Neural crest cell (in vitro differentiated cells): Measurements from ENCODE around the gene CBX8. TPM values are rescaled to one million over a fixed set of nuclear protein-coding genes. Genes with fewer than 3 reads are reported as not detected.

Experiments used
- DNase-seq: peaks from one replicate; pipeline ENCODE4 v3.0.0; 2021; ENCODE audit warnings: low read depth, mixed read lengths, low spot score
- H3K27ac Mint-ChIP-seq: one replicate; pipeline ENCODE4 v1.8.0; 2021; ENCODE audit warnings: mild to moderate bottlenecking, mixed read lengths; ENCODE audit not compliant: unreplicated experiment
- H3K27me3 Mint-ChIP-seq: 2 replicates; pipeline ENCODE4 v1.8.0; 2021; ENCODE audit warnings: low read depth, mild to moderate bottlenecking, mixed read lengths
- H3K36me3 Mint-ChIP-seq: 2 replicates; pipeline ENCODE4 v1.8.0; 2021; ENCODE audit warnings: low read depth, mild to moderate bottlenecking, mixed read lengths
- H3K4me1 Mint-ChIP-seq: 2 replicates; pipeline ENCODE4 v1.8.0; 2021; ENCODE audit warnings: mixed read lengths
- H3K4me3 Mint-ChIP-seq: one replicate; pipeline ENCODE4 v1.8.0; 2021; ENCODE audit warnings: mild to moderate bottlenecking, mixed read lengths
- H3K9me3 Mint-ChIP-seq: 2 replicates; pipeline ENCODE4 v1.8.0; 2021; ENCODE audit warnings: mixed read lengths
- total RNA-seq: library from RNA; stranded (reverse); gene quantifications from 2 replicates; pipeline ENCODE4 v1.2.1, GENCODE V29; 2021
- TF ChIP-seq, protein P1 (sequence below): fragments of 200-600 bp; sonication (generic); conservative IDR thresholded peaks from 2 replicates; pipeline ENCODE4 v1.5.0; 2021; ENCODE audit warnings: antibody characterized with exemption, mild to moderate bottlenecking

CBX8 gene
- total RNA-seq, 1 donor from 2014 or later: 19.2 TPM

DNA sequence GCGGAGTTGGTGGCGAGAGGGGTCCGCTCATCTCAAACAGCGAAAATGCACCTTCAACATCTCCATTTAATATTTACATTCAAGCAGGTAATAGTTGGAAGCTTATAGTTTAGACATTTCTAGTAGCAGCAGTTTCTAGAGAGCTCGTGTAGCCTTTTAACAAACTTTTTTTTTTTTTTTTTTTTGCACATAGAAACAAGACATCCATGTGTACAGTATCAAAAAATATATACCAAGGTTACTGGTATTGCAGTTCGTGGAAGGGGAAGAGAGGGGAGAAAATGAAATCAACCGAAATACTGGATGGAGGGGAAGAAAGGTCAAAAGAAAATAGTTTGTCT lies 36.2 kb upstream of the CBX8 start:
- Mint-ChIP-seq H3K9me3 (no peaks in the 10 kb centered on the region), H3K36me3 (peaks cover 12% of the 10 kb centered on the region), H3K4me3 (peak overlapping the region; percentile 56), H3K4me1 (peaks cover 54% of the 10 kb centered on the region), H3K27ac (no peak overlapping the region), H3K27me3 (peaks cover 30% of the 10 kb centered on the region)
- no peak for DNase-seq
- TF ChIP-seq, protein P1, sequence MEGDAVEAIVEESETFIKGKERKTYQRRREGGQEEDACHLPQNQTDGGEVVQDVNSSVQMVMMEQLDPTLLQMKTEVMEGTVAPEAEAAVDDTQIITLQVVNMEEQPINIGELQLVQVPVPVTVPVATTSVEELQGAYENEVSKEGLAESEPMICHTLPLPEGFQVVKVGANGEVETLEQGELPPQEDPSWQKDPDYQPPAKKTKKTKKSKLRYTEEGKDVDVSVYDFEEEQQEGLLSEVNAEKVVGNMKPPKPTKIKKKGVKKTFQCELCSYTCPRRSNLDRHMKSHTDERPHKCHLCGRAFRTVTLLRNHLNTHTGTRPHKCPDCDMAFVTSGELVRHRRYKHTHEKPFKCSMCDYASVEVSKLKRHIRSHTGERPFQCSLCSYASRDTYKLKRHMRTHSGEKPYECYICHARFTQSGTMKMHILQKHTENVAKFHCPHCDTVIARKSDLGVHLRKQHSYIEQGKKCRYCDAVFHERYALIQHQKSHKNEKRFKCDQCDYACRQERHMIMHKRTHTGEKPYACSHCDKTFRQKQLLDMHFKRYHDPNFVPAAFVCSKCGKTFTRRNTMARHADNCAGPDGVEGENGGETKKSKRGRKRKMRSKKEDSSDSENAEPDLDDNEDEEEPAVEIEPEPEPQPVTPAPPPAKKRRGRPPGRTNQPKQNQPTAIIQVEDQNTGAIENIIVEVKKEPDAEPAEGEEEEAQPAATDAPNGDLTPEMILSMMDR: no peak

DNA sequence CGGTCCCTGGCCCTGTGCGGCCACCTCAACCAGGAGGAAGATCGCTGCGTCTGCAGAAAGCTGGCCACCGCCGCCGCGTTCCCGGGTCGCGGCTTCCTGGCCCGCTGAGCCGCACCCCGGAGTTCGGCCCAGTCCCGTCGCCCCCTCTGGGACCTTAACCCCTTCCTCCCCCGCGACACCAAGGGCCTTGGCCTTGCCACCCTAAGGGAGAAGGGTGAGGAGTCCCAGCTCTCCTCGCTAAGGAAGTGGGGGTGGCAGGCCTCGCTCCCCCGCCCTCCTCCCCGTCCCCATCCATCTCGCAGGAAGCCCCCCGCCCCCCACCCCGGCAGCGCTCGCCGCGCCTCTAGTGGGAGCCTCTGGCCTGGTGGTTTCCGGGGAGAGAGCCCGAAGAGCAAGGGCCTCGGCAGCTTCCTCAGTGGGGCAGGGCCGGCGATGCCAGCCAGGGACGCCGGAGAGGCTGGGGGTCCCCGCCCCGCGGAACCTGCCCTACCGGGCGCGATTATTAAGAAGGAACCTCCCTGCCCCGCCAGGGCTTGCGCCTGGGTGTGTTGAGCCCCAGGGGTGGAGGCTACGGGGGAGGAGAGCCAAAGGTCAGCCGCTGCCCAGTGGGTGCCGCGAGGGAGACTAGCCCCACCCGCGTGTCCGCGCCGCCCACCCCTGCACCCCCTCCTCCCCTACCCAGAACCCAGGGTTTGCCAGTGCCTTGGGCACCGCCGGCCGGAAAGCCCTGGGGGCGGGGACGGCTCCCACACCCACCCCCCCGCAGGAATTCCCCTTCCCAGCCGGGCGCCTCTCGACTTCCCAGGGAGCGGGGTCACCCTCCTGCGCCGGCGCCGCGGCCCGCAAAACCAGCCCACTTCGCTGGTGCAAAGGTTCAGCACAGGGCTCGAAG lies 35.6 kb upstream of the CBX8 start:
- TF ChIP-seq, protein P1: no peak
- Mint-ChIP-seq H3K9me3 (no peaks in the 10 kb centered on the region), H3K4me1 (peaks cover 53% of the 10 kb centered on the region), H3K4me3 (peak overlapping the region; percentile 56), H3K36me3 (peaks cover 12% of the 10 kb centered on the region), H3K27ac (no peak overlapping the region), H3K27me3 (peaks cover 26% of the 10 kb centered on the region)
- peak; percentile 36 for DNase-seq

DNA sequence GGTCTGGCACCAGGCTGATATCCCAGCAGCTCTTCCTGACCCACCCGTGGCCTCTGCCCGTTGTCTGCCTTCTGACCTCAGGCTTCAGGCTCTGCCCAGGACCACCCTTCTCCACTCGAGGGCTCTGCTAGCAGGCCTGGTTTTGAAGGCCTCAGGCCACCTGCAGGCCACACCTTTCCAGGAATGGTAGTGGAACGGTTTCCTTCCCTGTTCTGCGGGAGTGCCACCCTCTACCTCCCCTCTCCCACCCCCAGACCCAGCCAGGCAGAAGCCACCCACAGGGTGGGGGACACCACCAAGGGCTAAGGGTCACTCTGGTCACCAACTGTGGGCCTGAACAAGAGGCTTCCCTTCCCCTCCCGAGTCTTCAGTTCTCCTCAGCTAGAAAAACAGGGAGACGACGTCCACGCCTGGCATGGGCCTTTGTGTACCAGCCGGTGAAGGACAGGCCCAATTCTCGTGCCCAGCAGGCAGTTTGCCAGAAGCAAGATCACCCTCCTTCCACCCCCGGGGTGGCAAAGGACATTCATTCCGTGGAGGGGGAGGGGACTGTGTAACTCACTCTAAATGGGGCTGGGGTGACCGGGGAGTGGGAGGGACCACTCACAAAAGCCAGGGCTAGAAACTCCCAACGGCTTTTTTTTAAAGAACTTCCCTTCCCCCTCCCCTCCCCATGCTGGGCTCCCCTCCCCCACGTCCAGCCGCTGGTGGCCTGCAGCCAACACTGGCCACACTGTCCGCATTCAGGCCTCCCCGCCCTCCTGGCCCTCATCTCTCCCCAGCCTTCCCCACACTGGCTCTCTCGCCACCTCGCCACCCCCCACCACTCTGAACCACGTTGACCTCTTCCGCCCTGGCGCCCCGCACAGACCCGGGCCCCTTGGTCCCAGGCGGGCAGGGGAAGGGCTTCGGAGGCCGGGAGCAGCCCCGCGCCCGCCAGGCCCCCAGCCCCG lies 34.7 kb upstream of the CBX8 start:
- TF ChIP-seq, protein P1: no peak
- Mint-ChIP-seq H3K4me3 (peak overlapping the region; percentile 66), H3K36me3 (peaks cover 12% of the 10 kb centered on the region), H3K27ac (peak overlapping the region; percentile 99), H3K27me3 (peaks cover 24% of the 10 kb centered on the region), H3K4me1 (peaks cover 52% of the 10 kb centered on the region), H3K9me3 (no peaks in the 10 kb centered on the region)
- peak; percentile 74 for DNase-seq

DNA sequence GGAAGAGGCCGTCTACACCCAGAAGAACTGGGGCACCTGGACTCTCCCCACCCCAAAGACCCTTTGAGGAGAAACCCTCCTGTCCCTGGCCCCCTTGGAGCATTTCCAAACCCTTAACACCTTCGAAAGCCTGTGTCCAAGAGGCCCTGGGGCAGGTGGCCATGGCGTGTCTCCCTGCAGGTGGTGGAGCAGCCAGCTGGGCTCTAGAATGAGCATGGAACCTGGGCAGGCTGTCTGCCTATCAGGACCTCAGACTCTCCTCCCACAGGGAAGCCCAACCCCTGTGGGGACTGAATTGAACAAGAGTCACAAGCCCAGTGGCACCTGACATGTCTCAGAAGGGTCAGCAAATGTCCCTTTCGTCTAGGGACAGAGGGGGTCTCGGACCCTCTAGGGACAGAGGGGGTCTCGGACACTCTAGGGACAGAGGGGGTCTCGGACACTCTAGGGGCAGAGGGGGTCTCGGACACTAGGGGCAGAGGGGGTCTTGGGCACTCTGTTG lies 33.9 kb upstream of the CBX8 start:
- TF ChIP-seq, protein P1: no peak
- no peak for DNase-seq
- Mint-ChIP-seq H3K4me1 (peaks cover 53% of the 10 kb centered on the region), H3K9me3 (no peaks in the 10 kb centered on the region), H3K36me3 (peaks cover 12% of the 10 kb centered on the region), H3K27ac (no peak overlapping the region), H3K27me3 (peaks cover 22% of the 10 kb centered on the region), H3K4me3 (peak overlapping the region; percentile 41)

DNA sequence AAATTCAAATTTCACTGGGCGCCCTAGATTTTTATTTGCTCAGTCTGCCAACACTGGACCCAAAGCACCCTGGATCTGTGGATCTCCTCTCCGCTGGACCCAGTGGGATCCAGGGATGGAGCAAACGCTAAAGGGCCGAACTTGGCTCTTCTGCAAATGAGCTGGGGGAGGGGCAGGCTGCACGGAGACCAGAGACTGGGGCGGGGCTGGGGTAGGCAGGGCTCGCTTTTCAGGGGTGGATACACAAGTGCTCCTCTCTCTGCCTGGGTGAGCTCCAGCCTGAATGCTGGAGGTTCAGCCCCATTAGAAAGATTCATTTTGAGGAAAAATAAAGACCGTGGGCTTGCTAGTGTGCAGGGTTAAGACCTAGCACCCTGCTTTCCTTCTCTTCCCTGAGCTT lies 33.4 kb upstream of the CBX8 start:
- TF ChIP-seq, protein P1: no peak
- peaks cover 18% of the 10 kb centered on the region for H3K27me3 Mint-ChIP-seq
- H3K36me3 Mint-ChIP-seq: peaks cover 12% of the 10 kb centered on the region
- H3K27ac Mint-ChIP-seq: no peak overlapping the region
- no peak for DNase-seq
- peaks cover 53% of the 10 kb centered on the region for H3K4me1 Mint-ChIP-seq
- peak overlapping the region; percentile 12 for H3K4me3 Mint-ChIP-seq
- no peaks in the 10 kb centered on the region for H3K9me3 Mint-ChIP-seq
